Hematopoietic multipotent progenitor cell treated with erythropoietin and hydrocortisone succinate and interleukin-3 and kit ligand, for 17 days (in vitro differentiated cells): Measurements from ENCODE around the gene GNAQ.
"Not testable (repeated sequence)": the region's sequence is repeated elsewhere in the genome, so short reads cannot be mapped to it uniquely, and the experiment has no call there.

Source experiments
- DNase-seq: peaks from one replicate; pipeline ENCODE4 v3.0.0-alpha.2; 2015; ENCODE audit warnings: low spot score

GNAQ gene

GRCh38 chr9:77877976-77878375, 153.6 kb downstream of the GNAQ start:
- DNase-seq: no peak

DNA sequence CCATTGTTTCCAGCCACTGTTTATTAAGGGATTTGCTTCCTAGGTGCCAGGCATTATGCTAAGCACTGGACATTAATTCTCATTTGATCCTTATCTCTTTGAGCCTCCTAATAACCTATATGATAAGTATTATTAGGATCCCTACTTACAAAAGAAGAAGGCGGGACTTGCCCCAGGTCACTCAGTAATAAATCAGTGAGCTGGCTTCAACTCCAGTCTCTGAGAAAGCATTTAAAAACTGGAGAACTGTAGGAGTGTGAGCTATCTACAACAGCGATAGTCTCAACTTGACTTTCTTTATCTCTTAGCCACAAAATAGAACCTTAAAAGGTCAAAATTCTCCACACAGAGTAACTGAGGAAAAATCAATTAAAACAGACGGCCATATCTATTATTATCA, 155.0 kb downstream of the GNAQ start:
- DNase-seq: no peak

GRCh38 chr9:77876091-77876490, 155.5 kb downstream of the GNAQ start:
- no peak for DNase-seq

GRCh38 chr9:77872863-77873262, 158.7 kb downstream of the GNAQ start:
- no peak for DNase-seq

GRCh38 chr9:77872177-77872576, 159.4 kb downstream of the GNAQ start:
- no peak for DNase-seq

GRCh38 chr9:77871483-77871882, 160.1 kb downstream of the GNAQ start:
- no peak for DNase-seq

- DNase-seq: no peak
Observed at GRCh38 chr9:77866878-77867277, 164.7 kb downstream of the GNAQ start.

GRCh38 chr9:77865385-77866047, 166.1 kb downstream of the GNAQ start:
- no peak for DNase-seq

DNA sequence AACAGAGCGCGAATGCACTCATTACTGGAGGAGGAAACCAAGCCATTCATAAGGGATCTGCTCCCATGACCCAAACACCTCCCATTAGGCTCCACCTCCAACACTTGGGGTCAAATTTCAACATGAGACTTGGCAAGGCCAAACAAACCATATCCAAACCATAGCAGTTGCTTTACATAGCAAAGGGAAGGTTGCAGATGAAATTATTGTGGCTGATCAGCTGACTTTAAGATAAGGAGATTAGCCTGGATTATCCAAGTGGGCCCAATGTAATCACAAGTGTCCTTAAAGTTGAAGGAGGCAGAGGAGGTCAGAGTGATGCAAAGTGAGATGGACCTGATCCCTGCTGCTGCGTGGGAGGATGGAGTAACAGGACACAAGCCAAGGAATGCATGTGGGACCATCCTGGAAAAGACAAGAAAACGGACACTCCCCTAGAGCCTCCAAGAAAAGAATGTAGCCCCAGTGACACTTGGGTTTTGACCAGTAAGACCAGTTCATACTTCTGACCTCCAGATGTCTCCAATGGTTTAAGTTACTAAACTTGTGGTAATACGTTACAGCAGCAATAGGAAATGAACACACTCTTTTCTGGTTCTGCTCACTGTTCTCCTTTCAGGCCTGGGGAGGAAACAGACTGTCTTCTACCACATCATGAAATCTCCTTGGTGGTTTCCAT, 167.3 kb downstream of the GNAQ start:
- peak; percentile 20 for DNase-seq

- not testable (repeated sequence) for DNase-seq
Observed at GRCh38 chr9:77863638-77864037, 168.0 kb downstream of the GNAQ start.

DNA sequence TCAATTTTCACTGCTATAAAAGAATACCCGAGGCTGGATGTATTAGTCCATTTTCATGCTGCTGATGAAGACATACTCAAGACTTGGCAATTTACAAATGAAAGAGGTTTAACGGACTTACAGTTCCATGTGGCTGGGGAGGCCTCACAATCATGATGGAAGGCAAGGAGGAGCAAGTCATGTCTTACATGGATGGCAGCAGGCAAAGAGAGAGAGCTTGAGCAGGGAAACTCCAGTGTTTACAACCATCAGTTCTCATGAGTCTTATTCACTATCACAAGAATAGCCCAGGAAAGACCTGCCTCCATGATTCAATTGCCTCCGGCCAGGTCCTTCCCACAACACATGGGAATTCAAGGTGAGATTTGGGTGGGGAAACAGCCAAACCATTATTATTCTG, 170.7 kb downstream of the GNAQ start:
- DNase-seq: not testable (repeated sequence)

DNA sequence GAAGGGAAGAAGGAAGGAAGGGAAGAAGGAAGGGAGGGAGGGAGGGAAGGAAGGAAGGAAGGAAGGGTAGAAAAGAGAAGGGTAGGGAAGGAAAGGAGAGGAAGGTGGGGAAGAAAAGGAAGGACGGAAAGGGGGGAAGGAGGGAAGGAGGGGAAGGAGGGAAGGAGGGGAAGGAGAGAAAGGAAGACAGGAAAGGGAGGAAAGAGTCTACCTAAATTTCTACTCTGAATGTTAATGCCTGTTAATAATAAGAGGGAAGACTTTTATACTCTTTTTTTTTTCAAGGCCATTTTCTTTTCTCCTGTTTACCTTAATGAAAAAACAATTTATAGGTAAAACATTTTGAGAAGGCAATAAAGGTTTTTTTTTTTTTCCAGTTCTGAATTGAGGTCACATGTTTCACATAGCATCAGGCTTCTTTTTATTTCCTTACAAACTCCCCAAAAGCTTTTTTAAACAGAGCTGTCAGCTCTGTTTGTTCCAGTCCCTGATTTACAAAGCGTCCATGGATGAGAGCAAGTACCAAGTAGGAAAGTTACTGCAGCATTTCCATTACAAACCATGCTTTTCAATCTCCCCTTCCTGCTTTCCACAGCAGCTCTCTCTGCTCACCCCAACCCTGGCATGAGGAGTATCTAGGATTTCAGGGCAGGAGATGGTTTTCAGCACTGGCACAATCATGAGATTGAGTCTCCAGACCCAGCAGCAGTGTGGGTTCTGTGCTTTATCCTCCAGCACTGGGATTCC, 173.9 kb downstream of the GNAQ start:
- no peak for DNase-seq

- DNase-seq: no peak
Observed at GRCh38 chr9:77856615-77857014, 175.0 kb downstream of the GNAQ start.

- DNase-seq: no peak
Observed at GRCh38 chr9:77854916-77855311, 176.7 kb downstream of the GNAQ start.

- DNase-seq: no peak
Observed at GRCh38 chr9:77854258-77854915, 177.2 kb downstream of the GNAQ start.

DNA sequence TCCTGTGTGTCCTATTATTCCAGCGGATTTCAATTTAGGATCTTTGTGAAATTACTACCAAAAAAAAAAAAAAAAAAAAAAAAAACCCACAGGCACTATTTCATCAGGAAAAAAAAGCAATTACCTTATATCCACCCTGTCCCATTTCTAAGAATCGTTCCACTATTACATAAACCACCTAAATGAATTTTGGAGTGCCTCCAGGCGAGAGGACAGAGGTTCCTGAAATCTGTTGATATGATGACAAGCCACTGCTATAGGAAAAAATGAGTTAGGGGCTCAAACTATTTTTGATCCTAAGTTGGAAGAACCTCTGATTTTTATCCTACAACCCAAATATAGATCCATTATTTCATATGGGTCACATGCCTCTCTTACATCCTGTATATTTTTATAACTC, 177.9 kb downstream of the GNAQ start:
- DNase-seq: no peak

DNA sequence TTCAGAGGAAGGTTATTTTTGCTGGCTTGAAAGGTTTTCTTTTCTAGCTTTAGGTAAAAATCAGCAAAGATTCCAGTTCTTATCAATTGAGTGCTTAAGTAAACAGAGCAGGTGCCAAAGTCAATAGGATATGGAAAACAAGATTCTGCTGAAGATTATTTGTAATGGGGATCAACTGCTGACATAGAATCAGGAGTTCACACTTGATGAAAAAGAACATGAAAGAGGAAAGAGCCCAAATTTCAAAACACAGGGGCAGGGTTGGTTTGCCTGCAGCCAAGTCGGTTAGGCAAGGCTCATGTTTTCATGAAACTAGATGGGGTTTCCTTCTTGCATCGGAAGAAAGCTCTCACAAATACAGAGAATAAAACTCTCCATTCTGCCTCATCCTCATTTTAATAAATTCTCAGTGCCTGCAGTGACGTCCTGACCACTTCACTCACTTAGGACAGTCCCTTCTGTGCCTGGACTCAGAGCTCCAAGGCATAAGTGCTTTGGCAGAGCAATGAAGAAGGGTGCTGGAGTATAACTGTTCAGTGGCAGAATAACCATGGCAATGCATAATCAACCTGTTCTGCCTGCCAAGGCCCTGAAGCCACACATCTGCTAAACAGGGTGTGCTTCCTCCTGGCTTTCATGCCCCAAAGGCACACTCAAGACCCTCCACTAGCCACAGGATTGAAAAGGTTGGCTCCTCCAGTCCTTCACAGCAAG, 179.6 kb downstream of the GNAQ start:
- DNase-seq: no peak

GRCh38 chr9:77848897-77849296, 182.7 kb downstream of the GNAQ start:
- DNase-seq: no peak

GRCh38 chr9:77848404-77848803, 183.2 kb downstream of the GNAQ start:
- DNase-seq: no peak

DNA sequence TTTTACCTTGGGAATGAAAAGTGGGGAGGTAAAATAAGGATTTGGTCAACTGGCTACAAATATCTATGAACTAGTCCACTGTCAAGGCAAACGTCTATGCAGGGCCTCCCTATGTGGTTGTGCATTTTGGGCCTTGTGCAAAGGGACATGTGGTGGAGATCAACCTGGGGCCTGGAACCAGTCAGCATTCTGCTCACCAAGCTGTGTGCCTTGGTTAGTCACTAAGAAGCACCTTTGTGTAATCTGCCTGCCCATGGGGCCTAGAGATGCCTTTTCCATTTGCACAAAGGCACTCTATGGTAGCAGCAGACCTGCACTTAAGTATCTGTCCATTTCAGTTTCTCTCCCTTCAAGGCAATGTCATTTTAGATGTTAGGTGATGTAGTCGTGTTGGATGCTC, 184.0 kb downstream of the GNAQ start:
- no peak for DNase-seq

- no peak for DNase-seq
Observed at GRCh38 chr9:77847059-77847499, 184.5 kb downstream of the GNAQ start.

GRCh38 chr9:77844415-77844814, 187.2 kb downstream of the GNAQ start:
- no peak for DNase-seq
